IMR-90 (cell line): ENCODE measurements around the gene CERK. TPM values are rescaled to one million over a fixed set of nuclear protein-coding genes. Genes with fewer than 3 reads are reported as not detected.

Experiments
- CTCF ChIP-seq: conservative IDR thresholded peaks from 2 replicates; pipeline ENCODE4 v1.5.1; 2012; ENCODE audit warnings: mild to moderate bottlenecking, low read depth, low read length, improper control_type of control experiment
- polyA plus RNA-seq, 3 experiments: library from polyadenylated mRNA; depleted of rRNA; stranded (reverse); fragments of >200 nt; gene quantifications; 2 replicates each; pipeline ENCODE4 v1.2.3, GENCODE V29; 2012; ENCODE audit warnings: low replicate concordance in 1 of 3
- total RNA-seq: library from RNA; depleted of rRNA; stranded (reverse); fragments of >200 nt; gene quantifications from 2 replicates; pipeline ENCODE4 v1.2.3, GENCODE V29; 2012

The CERK gene
- total and polyA plus RNA-seq, 2 of the 4 experiments (the other 2 are of a cell fraction), result 25.3 to 38.7 TPM

- TF ChIP-seq CTCF, result no peak
Measured at GRCh38 chr22:46762238-46763050, 24.4 kb upstream of the CERK start, which contains the start of gene TBC1D22A (continued).
